Coronary artery (tissue), 2 donors: ENCODE data around the gene GAS2L2.
A peak's percentile ranks its signal among the peaks of the same experiment; 100 is the strongest.

Experiments
- DNase-seq: peaks from one replicate; pipeline ENCODE4 v3.0.0-alpha.2; 2017; ENCODE audit warnings: low spot score
- H3K27ac ChIP-seq, 2 donors: fragments of 200-600 bp; sonication (generic); one replicate each; pipeline ENCODE4 v1.5.1; 2016 to 2019
- H3K4me3 ChIP-seq: fragments of 200-600 bp; sonication (generic); 2 replicates; pipeline ENCODE4 v1.5.1; 2016; ENCODE audit warnings: mild to moderate bottlenecking, moderate library complexity
- TF ChIP-seq, protein P1 (sequence below): fragments of 200-600 bp; sonication (generic); IDR thresholded peaks from one replicate; pipeline ENCODE4 v1.5.1; 2019; ENCODE audit warnings: antibody characterized with exemption

Gene GAS2L2

DNA sequence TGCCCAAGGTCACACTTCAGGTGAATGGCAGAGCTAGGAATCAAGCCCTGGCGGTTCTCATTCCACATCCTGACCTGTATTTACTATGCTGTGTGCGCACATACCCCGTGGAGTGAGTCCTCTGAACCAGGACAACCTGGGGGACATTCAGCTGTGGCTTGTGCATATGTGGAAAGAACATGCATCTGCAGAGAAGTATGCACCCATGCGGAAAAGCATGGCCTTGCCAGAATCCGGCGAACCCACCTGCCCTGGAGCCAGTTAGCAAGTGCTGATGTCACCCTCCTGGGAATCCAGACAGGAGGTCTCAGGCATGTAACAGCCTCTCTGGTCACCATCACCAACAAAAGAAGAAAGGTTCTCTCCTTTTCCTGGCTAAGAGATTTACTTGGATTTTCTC, 19.7 kb downstream of the GAS2L2 start:
- Histone ChIP-seq H3K27ac (no peak overlapping the region), H3K4me3 (no peak overlapping the region)
- DNase-seq: no peak
- TF ChIP-seq, protein P1, sequence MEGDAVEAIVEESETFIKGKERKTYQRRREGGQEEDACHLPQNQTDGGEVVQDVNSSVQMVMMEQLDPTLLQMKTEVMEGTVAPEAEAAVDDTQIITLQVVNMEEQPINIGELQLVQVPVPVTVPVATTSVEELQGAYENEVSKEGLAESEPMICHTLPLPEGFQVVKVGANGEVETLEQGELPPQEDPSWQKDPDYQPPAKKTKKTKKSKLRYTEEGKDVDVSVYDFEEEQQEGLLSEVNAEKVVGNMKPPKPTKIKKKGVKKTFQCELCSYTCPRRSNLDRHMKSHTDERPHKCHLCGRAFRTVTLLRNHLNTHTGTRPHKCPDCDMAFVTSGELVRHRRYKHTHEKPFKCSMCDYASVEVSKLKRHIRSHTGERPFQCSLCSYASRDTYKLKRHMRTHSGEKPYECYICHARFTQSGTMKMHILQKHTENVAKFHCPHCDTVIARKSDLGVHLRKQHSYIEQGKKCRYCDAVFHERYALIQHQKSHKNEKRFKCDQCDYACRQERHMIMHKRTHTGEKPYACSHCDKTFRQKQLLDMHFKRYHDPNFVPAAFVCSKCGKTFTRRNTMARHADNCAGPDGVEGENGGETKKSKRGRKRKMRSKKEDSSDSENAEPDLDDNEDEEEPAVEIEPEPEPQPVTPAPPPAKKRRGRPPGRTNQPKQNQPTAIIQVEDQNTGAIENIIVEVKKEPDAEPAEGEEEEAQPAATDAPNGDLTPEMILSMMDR: no peak

GRCh38 chr17:35732806-35733136, 20.3 kb downstream of the GAS2L2 start:
- TF ChIP-seq, protein P1: no peak
- no peak for DNase-seq
- H3K4me3 ChIP-seq: no peak overlapping the region
- no peak overlapping the region for H3K27ac ChIP-seq

- no peak overlapping the region for H3K27ac ChIP-seq
- TF ChIP-seq, protein P1: no peak
- DNase-seq: no peak
- peak overlapping the region; percentile 84 for H3K4me3 ChIP-seq
These were observed 20.9 kb downstream of the GAS2L2 start for GRCh38 chr17:35731917-35732805.

- peak within 1 kb of the TSS; percentile 84 for H3K4me3 ChIP-seq
- no peak within 1 kb of the TSS for H3K27ac ChIP-seq
- no peak for DNase-seq
- TF ChIP-seq, protein P1: no peak
These were observed 21.7 kb downstream of the GAS2L2 start, which contains the start of gene RASL10B for GRCh38 chr17:35731239-35731916. Gene RASL10B, plus strand, starts transcription at chr17:35731639. Its CDS starts 3,546 bp downstream, at chr17:35735185.

GRCh38 chr17:35730400-35731005, 22.5 kb downstream of the GAS2L2 start:
- TF ChIP-seq, protein P1: no peak
- Histone ChIP-seq H3K27ac (no peak overlapping the region), H3K4me3 (no peak overlapping the region)
- no peak for DNase-seq

GRCh38 chr17:35729405-35729833, 23.6 kb downstream of the GAS2L2 start:
- no peak overlapping the region for H3K4me3 ChIP-seq
- no peak overlapping the region for H3K27ac ChIP-seq
- TF ChIP-seq, protein P1: no peak
- no peak for DNase-seq
